ENCODE data around the gene FLNB.
"Not testable (repeated sequence)": the region's sequence is repeated elsewhere in the genome, so short reads cannot be mapped to it uniquely, and the experiment has no call there.

DNA sequence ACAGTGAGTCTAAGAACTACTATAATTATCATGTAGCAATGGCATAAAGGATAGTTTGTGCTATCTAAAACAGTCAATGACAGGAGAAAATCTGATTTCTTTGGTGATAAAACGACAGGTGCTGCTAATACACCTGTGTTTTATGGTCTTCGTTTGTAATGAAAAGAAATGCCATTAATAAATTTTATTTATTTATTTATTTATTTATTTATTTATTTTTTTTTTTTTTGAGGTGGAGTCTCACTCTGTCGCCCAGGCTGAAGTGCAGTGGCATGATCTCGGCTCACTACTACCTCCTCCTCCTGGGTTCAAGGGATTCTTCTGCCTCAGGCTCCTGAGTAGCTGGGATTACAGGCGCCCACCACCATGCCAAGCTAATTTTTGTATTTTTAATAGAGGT, 47.7 kb downstream of the FLNB start:
- TF ChIP-seq, protein P1, sequence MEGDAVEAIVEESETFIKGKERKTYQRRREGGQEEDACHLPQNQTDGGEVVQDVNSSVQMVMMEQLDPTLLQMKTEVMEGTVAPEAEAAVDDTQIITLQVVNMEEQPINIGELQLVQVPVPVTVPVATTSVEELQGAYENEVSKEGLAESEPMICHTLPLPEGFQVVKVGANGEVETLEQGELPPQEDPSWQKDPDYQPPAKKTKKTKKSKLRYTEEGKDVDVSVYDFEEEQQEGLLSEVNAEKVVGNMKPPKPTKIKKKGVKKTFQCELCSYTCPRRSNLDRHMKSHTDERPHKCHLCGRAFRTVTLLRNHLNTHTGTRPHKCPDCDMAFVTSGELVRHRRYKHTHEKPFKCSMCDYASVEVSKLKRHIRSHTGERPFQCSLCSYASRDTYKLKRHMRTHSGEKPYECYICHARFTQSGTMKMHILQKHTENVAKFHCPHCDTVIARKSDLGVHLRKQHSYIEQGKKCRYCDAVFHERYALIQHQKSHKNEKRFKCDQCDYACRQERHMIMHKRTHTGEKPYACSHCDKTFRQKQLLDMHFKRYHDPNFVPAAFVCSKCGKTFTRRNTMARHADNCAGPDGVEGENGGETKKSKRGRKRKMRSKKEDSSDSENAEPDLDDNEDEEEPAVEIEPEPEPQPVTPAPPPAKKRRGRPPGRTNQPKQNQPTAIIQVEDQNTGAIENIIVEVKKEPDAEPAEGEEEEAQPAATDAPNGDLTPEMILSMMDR (IDR thresholded peaks at IDR 0.05) = not testable (repeated sequence)
- TF ChIP-seq POLR2AphosphoS5 (IDR thresholded peaks at IDR 0.05) = not testable (repeated sequence)
